ENCODE results near the gene TGFBR3L. TPM values are rescaled to one million over a fixed set of nuclear protein-coding genes. Genes with fewer than 3 reads are reported as not detected.
"Not testable (repeated sequence)": the region's sequence is repeated elsewhere in the genome, so short reads cannot be mapped to it uniquely, and the experiment has no call there.

Gene TGFBR3L
- total RNA-seq, 1 experiment from 2014 or later: 4.1 TPM

DNA sequence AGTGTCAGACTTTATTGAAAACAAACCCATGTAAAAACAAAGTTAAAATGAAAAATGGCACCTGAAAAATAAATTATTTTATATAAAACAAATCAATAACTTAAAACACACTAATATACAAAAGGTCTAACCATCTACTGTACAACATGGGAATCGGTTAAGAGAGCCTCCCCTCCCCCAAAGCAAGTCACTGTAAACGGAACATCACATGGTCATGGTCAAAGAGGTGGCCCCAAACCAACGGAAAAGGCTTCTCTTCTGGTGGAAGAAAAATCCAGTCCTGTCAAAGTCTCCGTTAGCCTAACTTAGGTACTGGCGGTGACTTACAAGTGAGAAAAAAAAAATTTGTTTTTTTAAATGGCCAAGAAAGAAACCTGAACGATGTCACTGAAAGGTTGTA is 44.6 kb downstream of the TGFBR3L start:
- Mint-ChIP-seq H3K27ac (no peak overlapping the region), H3K27me3 (ENCODE audit: low read depth) (no peaks in the 10 kb centered on the region), H3K9me3 (no peaks in the 10 kb centered on the region), H3K36me3 (peaks cover 29% of the 10 kb centered on the region), H3K4me1 (peaks cover 5% of the 10 kb centered on the region; the same call in 1 of the 2 replicates), H3K4me3 (no peak overlapping the region)
- TF ChIP-seq ZNF219 (CRISPR knock-in tag; IDR thresholded peaks at IDR 0.05; ENCODE audit: borderline replicate concordance): no peak
- TF ChIP-seq SMAD4 (CRISPR knock-in tag; IDR thresholded peaks at IDR 0.05): no peak
- TF ChIP-seq RORB (CRISPR knock-in tag; IDR thresholded peaks at IDR 0.05): no peak
- no peak for TF ChIP-seq ZNF121 (CRISPR knock-in tag; IDR thresholded peaks at IDR 0.05)
- TF ChIP-seq HMGA2 (CRISPR knock-in tag; IDR thresholded peaks at IDR 0.05): no peak
- no peak for TF ChIP-seq PRRX2 (CRISPR knock-in tag; IDR thresholded peaks at IDR 0.05)
- no peak for TF ChIP-seq NFE2L1 (CRISPR knock-in tag; IDR thresholded peaks at IDR 0.05)
- TF ChIP-seq SMAD3 (CRISPR knock-in tag; IDR thresholded peaks at IDR 0.05; ENCODE audit: borderline replicate concordance): no peak
- TF ChIP-seq NR2C2 (CRISPR knock-in tag; IDR thresholded peaks at IDR 0.05): no peak
- TF ChIP-seq MYBL2 (CRISPR knock-in tag; IDR thresholded peaks at IDR 0.05): no peak
- TF ChIP-seq, protein P1, sequence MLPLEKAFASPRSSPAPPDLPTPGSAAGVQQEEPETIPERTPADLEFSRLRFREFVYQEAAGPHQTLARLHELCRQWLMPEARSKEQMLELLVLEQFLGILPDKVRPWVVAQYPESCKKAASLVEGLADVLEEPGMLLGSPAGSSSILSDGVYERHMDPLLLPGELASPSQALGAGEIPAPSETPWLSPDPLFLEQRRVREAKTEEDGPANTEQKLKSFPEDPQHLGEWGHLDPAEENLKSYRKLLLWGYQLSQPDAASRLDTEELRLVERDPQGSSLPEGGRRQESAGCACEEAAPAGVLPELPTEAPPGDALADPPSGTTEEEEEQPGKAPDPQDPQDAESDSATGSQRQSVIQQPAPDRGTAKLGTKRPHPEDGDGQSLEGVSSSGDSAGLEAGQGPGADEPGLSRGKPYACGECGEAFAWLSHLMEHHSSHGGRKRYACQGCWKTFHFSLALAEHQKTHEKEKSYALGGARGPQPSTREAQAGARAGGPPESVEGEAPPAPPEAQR (CRISPR knock-in tag; IDR thresholded peaks at IDR 0.05): no peak
- DNase-seq (ENCODE audit: low spot score) (no peak), ATAC-seq (no peak)
- POLR2A ChIA-PET: no interaction called here
- CTCF ChIA-PET: interaction anchor here (0.9 to 2.2 kb wide), 3 partner anchors 11 to 15 kb away, joined by 4 to 16 read pairs (median 4); partner anchors contain the start of gene TIMM44

DNA sequence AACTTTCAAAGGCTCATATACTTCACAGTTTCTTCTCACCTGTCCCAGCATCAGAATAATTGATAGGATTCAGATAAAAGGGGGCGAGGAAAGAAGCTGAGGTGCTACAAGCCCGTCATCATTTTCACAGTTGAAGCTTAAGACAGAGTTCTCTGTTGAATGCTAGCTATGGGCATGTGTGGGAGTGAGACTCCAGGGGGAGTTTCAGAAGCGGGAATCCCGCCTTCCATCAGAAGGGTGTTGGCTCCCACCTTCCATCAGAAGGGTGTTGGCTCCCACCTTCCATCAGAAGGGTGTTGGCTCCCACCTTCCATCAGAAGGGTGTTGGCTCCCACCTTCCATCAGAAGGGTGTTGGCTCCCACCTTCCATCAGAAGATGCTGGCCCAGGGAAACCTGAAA is 46.5 kb downstream of the TGFBR3L start:
- H3K9me3 Mint-ChIP-seq; H3K4me1 Mint-ChIP-seq; ATAC-seq; H3K4me3 Mint-ChIP-seq; H3K27ac Mint-ChIP-seq; DNase-seq (ENCODE audit: low spot score); H3K27me3 Mint-ChIP-seq (ENCODE audit: low read depth): not testable (repeated sequence)
- peaks cover 41% of the 10 kb centered on the region for H3K36me3 Mint-ChIP-seq
- ChIA-PET POLR2A (interaction anchor here (0.5 to 1.0 kb wide), 3 partner anchors 9 to 94 kb away, joined by 3 read pairs; partner anchors contain the start of gene TIMM44), CTCF (interaction anchor here (1.0 to 2.2 kb wide), 3 partner anchors 9 to 41 kb away, joined by 4 to 16 read pairs (median 7); no protein-coding TSS in a partner anchor)

DNA sequence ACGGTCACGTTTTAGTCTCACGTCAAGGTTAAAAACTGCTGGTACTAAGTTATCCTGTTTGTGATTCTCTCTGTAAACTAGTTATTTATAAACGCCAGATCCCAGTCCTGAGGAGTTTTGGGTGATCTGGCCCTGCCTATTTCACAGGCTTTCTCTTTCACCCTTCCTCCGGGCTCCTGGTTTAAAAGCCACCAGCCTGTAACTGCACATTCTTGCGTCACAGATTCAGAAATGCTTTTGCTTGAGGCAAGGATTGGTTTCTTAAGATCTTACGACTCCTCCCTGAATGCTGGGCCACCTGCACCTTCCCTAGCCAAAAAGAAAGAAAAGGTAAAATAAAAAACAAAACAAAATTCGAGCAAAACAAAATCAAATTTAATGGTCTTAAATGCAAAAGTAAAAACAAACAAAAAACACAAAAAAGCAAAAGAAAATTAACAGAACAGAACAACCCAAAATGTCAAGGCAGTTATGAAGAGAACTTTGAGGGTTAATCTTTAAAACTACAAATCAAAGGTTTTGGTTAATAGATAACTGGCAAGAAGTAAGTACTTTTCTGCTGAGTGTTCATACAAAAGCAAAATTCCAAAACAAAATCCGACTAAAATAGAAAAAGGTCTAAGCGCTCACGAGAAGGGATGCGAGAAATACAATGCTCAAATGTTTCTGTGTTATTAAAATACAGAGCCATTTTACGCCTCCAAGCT is 47.4 kb downstream of the TGFBR3L start:
- no peaks in the 10 kb centered on the region for H3K9me3 Mint-ChIP-seq
- TF ChIP-seq JUN (CRISPR knock-in tag; IDR thresholded peaks at IDR 0.05): no peak
- TF ChIP-seq HMGA2 (CRISPR knock-in tag; IDR thresholded peaks at IDR 0.05): no peak
- TF ChIP-seq ETV6 (CRISPR knock-in tag; IDR thresholded peaks at IDR 0.05): no peak
- TF ChIP-seq, protein P2, sequence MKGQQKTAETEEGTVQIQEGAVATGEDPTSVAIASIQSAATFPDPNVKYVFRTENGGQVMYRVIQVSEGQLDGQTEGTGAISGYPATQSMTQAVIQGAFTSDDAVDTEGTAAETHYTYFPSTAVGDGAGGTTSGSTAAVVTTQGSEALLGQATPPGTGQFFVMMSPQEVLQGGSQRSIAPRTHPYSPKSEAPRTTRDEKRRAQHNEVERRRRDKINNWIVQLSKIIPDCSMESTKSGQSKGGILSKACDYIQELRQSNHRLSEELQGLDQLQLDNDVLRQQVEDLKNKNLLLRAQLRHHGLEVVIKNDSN (CRISPR knock-in tag; IDR thresholded peaks at IDR 0.05): no peak
- no peak for TF ChIP-seq ZNF416 (CRISPR knock-in tag; IDR thresholded peaks at IDR 0.05)
- TF ChIP-seq, protein P3, sequence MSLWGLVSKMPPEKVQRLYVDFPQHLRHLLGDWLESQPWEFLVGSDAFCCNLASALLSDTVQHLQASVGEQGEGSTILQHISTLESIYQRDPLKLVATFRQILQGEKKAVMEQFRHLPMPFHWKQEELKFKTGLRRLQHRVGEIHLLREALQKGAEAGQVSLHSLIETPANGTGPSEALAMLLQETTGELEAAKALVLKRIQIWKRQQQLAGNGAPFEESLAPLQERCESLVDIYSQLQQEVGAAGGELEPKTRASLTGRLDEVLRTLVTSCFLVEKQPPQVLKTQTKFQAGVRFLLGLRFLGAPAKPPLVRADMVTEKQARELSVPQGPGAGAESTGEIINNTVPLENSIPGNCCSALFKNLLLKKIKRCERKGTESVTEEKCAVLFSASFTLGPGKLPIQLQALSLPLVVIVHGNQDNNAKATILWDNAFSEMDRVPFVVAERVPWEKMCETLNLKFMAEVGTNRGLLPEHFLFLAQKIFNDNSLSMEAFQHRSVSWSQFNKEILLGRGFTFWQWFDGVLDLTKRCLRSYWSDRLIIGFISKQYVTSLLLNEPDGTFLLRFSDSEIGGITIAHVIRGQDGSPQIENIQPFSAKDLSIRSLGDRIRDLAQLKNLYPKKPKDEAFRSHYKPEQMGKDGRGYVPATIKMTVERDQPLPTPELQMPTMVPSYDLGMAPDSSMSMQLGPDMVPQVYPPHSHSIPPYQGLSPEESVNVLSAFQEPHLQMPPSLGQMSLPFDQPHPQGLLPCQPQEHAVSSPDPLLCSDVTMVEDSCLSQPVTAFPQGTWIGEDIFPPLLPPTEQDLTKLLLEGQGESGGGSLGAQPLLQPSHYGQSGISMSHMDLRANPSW (CRISPR knock-in tag; conservative IDR thresholded peaks at IDR 0.05; ENCODE audit: low read depth): no peak
- TF ChIP-seq, protein P4, sequence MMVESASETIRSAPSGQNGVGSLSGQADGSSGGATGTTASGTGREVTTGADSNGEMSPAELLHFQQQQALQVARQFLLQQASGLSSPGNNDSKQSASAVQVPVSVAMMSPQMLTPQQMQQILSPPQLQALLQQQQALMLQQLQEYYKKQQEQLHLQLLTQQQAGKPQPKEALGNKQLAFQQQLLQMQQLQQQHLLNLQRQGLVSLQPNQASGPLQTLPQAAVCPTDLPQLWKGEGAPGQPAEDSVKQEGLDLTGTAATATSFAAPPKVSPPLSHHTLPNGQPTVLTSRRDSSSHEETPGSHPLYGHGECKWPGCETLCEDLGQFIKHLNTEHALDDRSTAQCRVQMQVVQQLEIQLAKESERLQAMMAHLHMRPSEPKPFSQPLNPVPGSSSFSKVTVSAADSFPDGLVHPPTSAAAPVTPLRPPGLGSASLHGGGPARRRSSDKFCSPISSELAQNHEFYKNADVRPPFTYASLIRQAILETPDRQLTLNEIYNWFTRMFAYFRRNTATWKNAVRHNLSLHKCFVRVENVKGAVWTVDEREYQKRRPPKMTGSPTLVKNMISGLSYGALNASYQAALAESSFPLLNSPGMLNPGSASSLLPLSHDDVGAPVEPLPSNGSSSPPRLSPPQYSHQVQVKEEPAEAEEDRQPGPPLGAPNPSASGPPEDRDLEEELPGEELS (CRISPR knock-in tag; IDR thresholded peaks at IDR 0.05): no peak
- TF ChIP-seq, protein P5, sequence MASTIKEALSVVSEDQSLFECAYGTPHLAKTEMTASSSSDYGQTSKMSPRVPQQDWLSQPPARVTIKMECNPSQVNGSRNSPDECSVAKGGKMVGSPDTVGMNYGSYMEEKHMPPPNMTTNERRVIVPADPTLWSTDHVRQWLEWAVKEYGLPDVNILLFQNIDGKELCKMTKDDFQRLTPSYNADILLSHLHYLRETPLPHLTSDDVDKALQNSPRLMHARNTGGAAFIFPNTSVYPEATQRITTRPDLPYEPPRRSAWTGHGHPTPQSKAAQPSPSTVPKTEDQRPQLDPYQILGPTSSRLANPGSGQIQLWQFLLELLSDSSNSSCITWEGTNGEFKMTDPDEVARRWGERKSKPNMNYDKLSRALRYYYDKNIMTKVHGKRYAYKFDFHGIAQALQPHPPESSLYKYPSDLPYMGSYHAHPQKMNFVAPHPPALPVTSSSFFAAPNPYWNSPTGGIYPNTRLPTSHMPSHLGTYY (CRISPR knock-in tag; IDR thresholded peaks at IDR 0.05): no peak
- TF ChIP-seq ZNF138 (CRISPR knock-in tag; conservative IDR thresholded peaks at IDR 0.05): no peak
- TF ChIP-seq NFATC4 (CRISPR knock-in tag; IDR thresholded peaks at IDR 0.05): no peak
- no peak for TF ChIP-seq SOX15 (CRISPR knock-in tag; IDR thresholded peaks at IDR 0.05)

More for the DNA sequence above, 47.4 kb downstream of the TGFBR3L start:
- POLR2A ChIA-PET: no interaction called here
- H3K4me1 Mint-ChIP-seq: peaks cover 2% of the 10 kb centered on the region; the same call in 1 of the 2 replicates
- peak overlapping the region; percentile 17 for H3K27ac Mint-ChIP-seq
- CTCF ChIA-PET: no interaction called here
- ATAC-seq: no peak
- peaks cover 49% of the 10 kb centered on the region for H3K36me3 Mint-ChIP-seq
- H3K27me3 Mint-ChIP-seq (ENCODE audit: low read depth): no peaks in the 10 kb centered on the region
- no peak for DNase-seq (ENCODE audit: low spot score)
- no peak overlapping the region for H3K4me3 Mint-ChIP-seq
